ENCODE data around the gene SIRT5.

The SIRT5 gene

GRCh38 chr6:13638626-13639025 lies 64.2 kb downstream of the SIRT5 start:
- no peak for DNase-seq

GRCh38 chr6:13641315-13641714 lies 66.9 kb downstream of the SIRT5 start:
- DNase-seq: no peak

GRCh38 chr6:13643125-13643524 lies 68.7 kb downstream of the SIRT5 start:
- no peak for DNase-seq

GRCh38 chr6:13648850-13649249 lies 74.4 kb downstream of the SIRT5 start:
- no peak for DNase-seq

- no peak for DNase-seq
Observed at GRCh38 chr6:13649393-13649792, 75.0 kb downstream of the SIRT5 start.

- no peak for DNase-seq
Observed at GRCh38 chr6:13653296-13653695, 78.9 kb downstream of the SIRT5 start.

GRCh38 chr6:13654496-13654895 lies 80.1 kb downstream of the SIRT5 start:
- no peak for DNase-seq

GRCh38 chr6:13655700-13656099 lies 81.3 kb downstream of the SIRT5 start:
- DNase-seq: no peak

- DNase-seq: no peak
Observed at GRCh38 chr6:13660273-13660672, 85.9 kb downstream of the SIRT5 start.

- DNase-seq: no peak
Observed at GRCh38 chr6:13660893-13661292, 86.5 kb downstream of the SIRT5 start.

- no peak for DNase-seq
Observed at GRCh38 chr6:13661647-13662046, 87.2 kb downstream of the SIRT5 start.

GRCh38 chr6:13662651-13663334 lies 88.4 kb downstream of the SIRT5 start:
- no peak for DNase-seq

- no peak for DNase-seq
Observed at GRCh38 chr6:13663986-13664385, 89.6 kb downstream of the SIRT5 start.

All from CD4-positive, alpha-beta T cell treated with Interleukin-12 subunit alpha and Interleukin-12 subunit beta, for 1 hour (primary cell).